ENCODE results near the gene VPS13D. TPM values are rescaled to one million over a fixed set of nuclear protein-coding genes. Genes with fewer than 3 reads are reported as not detected.
"Not testable (repeated sequence)": the region's sequence is repeated elsewhere in the genome, so short reads cannot be mapped to it uniquely, and the experiment has no call there.

Gene VPS13D
- total RNA-seq, 2 donors from 2014 or later, result 70.1 to 129 TPM

- no peak for TF ChIP-seq CTCF (IDR thresholded peaks at IDR 0.05)
- Histone ChIP-seq H3K36me3 (peaks cover 42% of the 10 kb centered on the region), H3K27ac (no peak overlapping the region), H3K4me1 (ENCODE audit: control insufficient read depth in 1 of 2, low read depth in 2 of 2) (peaks cover 15 to 21% of the 10 kb centered on the region in 2 donors), H3K27me3 (replicated peaks; ENCODE audit: insufficient read depth) (no peaks in the 10 kb centered on the region), H3K4me3 (no peak overlapping the region), H3K9me3 (peaks cover 5% of the 10 kb centered on the region)
- ATAC-seq (ENCODE audit: insufficient number of reproducible peaks, low FRiP score, low read depth) (no peak), DNase-seq (ENCODE audit: low spot score) (no peak)
These were observed 153.2 kb downstream of the VPS13D start for GRCh38 chr1:12383001-12383400.

GRCh38 chr1:12383786-12384185 is 154.0 kb downstream of the VPS13D start:
- Histone ChIP-seq H3K4me1 (ENCODE audit: control insufficient read depth in 1 of 2, low read depth in 2 of 2) (peaks cover 15 to 21% of the 10 kb centered on the region in 2 donors), H3K36me3 (peaks cover 48% of the 10 kb centered on the region), H3K27me3 (replicated peaks; ENCODE audit: insufficient read depth) (no peaks in the 10 kb centered on the region), H3K4me3 (no peak overlapping the region), H3K9me3 (peaks cover 5% of the 10 kb centered on the region), H3K27ac (no peak overlapping the region)
- no peak for DNase-seq (ENCODE audit: low spot score)
- ATAC-seq (ENCODE audit: insufficient number of reproducible peaks, low FRiP score, low read depth), result no peak
- no peak for TF ChIP-seq CTCF (IDR thresholded peaks at IDR 0.05)

- Histone ChIP-seq H3K27me3 (replicated peaks; ENCODE audit: insufficient read depth) (no peaks in the 10 kb centered on the region), H3K36me3 (peaks cover 53% of the 10 kb centered on the region), H3K27ac (no peak overlapping the region), H3K9me3 (peaks cover 5% of the 10 kb centered on the region), H3K4me3 (no peak overlapping the region), H3K4me1 (ENCODE audit: control insufficient read depth in 1 of 2, low read depth in 2 of 2) (peaks cover 15 to 21% of the 10 kb centered on the region in 2 donors)
- no peak for ATAC-seq (ENCODE audit: insufficient number of reproducible peaks, low FRiP score, low read depth)
- no peak for DNase-seq (ENCODE audit: low spot score)
- TF ChIP-seq CTCF (IDR thresholded peaks at IDR 0.05), result no peak
These were observed 155.1 kb downstream of the VPS13D start for GRCh38 chr1:12384836-12385456.

- no peak overlapping the region for H3K27ac ChIP-seq
- no peaks in the 10 kb centered on the region for H3K27me3 ChIP-seq (replicated peaks; ENCODE audit: insufficient read depth)
- H3K9me3 ChIP-seq, result peaks cover 5% of the 10 kb centered on the region
- DNase-seq (ENCODE audit: low spot score) (no peak), ATAC-seq (ENCODE audit: insufficient number of reproducible peaks, low FRiP score, low read depth) (no peak)
- H3K36me3 ChIP-seq, result peaks cover 55% of the 10 kb centered on the region
- peaks cover 7 to 11% of the 10 kb centered on the region in 2 donors for H3K4me1 ChIP-seq (ENCODE audit: control insufficient read depth in 1 of 2, low read depth in 2 of 2)
- TF ChIP-seq CTCF (IDR thresholded peaks at IDR 0.05), result no peak
- H3K4me3 ChIP-seq, result no peak overlapping the region
These were observed 156.3 kb downstream of the VPS13D start for GRCh38 chr1:12386130-12386529.

- Histone ChIP-seq H3K9me3 (peaks cover 5% of the 10 kb centered on the region), H3K27me3 (replicated peaks; ENCODE audit: insufficient read depth) (no peaks in the 10 kb centered on the region), H3K36me3 (peaks cover 55% of the 10 kb centered on the region), H3K4me1 (ENCODE audit: control insufficient read depth in 1 of 2, low read depth in 2 of 2) (no peaks in the 10 kb centered on the region), H3K4me3 (no peak overlapping the region), H3K27ac (no peak overlapping the region)
- DNase-seq (ENCODE audit: low spot score) (no peak), ATAC-seq (ENCODE audit: insufficient number of reproducible peaks, low FRiP score, low read depth) (no peak)
- TF ChIP-seq CTCF (IDR thresholded peaks at IDR 0.05), result no peak
These were observed 157.8 kb downstream of the VPS13D start for GRCh38 chr1:12387641-12388040.

- H3K36me3 ChIP-seq, result peaks cover 44% of the 10 kb centered on the region
- not testable (repeated sequence) for DNase-seq (ENCODE audit: low spot score); H3K4me3 ChIP-seq; H3K9me3 ChIP-seq; H3K27ac ChIP-seq; H3K4me1 ChIP-seq (ENCODE audit: control insufficient read depth in 1 of 2, low read depth in 2 of 2); H3K27me3 ChIP-seq (replicated peaks; ENCODE audit: insufficient read depth); ATAC-seq (ENCODE audit: insufficient number of reproducible peaks, low FRiP score, low read depth)
These were observed 160.5 kb downstream of the VPS13D start for GRCh38 chr1:12390296-12390695.

All from thoracic aorta (tissue), 2 donors.